Endothelial cell of umbilical vein (primary cell): ENCODE data around the gene FSTL4. TPM values are rescaled to one million over a fixed set of nuclear protein-coding genes. Genes with fewer than 3 reads are reported as not detected.

ENCODE experiments used
- BruUV-seq: library from RNA; stranded (reverse); fragments of 400-500 nt; replicated peaks from 2 replicates; lab custom pipeline; 2021; lab: Mats Ljungman, UMichigan
- CTCF ChIA-PET: fragments of 300-600, 350-600 bp; sonication (Branson Sonifier 250); formaldehyde crosslinking; loops from one replicate; lab custom pipeline; 2021; ENCODE audit warnings: antibody characterized with exemption, inconsistent platforms; lab: Charles Lee
- POLR2A ChIA-PET: fragments of 300-600, 350-600 bp; sonication (Branson Sonifier 250); formaldehyde crosslinking; loops from one replicate; lab custom pipeline; 2021; ENCODE audit warnings: antibody characterized with exemption, inconsistent platforms; lab: Charles Lee
- DNase-seq: peaks from one replicate; pipeline ENCODE4 v3.0.0-alpha.2; 2011; ENCODE audit warnings: low read depth, low spot score
- FAIRE-seq: peaks from 2 replicates; lab custom pipeline; 2011; peaks lifted over from hg19 to GRCh38; lab: Jason Lieb, UNC
- H2AFZ ChIP-seq: 2 replicates; pipeline ENCODE4 v1.6.0; 2012; ENCODE audit warnings: low read depth, low read length, control low read depth, inconsistent platforms
- H3K27ac ChIP-seq: 2 replicates; pipeline ENCODE4 v1.5.1; 2011; ENCODE audit warnings: low read depth, mild to moderate bottlenecking, control low read depth, low read length, moderate library complexity; ENCODE audit not compliant: insufficient read depth
- H3K27me3 ChIP-seq, 2 experiments: 2 replicates each; pipeline versions ENCODE4 v1.6.0 to v1.6.1; 2011; ENCODE audit warnings: low read length in 2 of 2, mixed read lengths in 1 of 2; ENCODE audit not compliant: control insufficient read depth in 2 of 2, insufficient read depth in 2 of 2
- H3K36me3 ChIP-seq, 2 experiments: 2 replicates in 1 of 2; 3 replicates in 1 of 2; pipeline ENCODE4 v1.5.1; 2011; ENCODE audit warnings: low read length in 2 of 2, mild to moderate bottlenecking in 1 of 2, moderate library complexity in 1 of 2; ENCODE audit not compliant: control insufficient read depth in 2 of 2, insufficient read depth in 2 of 2; ENCODE audit errors: extremely low read depth in 1 of 2
- H3K4me1 ChIP-seq: 3 replicates; pipeline ENCODE4 v1.5.1; 2011; ENCODE audit warnings: mild to moderate bottlenecking, low read length; ENCODE audit not compliant: control insufficient read depth, insufficient read depth; ENCODE audit errors: extremely low read depth
- H3K4me2 ChIP-seq: 2 replicates; pipeline ENCODE4 v1.6.1; 2011; ENCODE audit warnings: low read length, control low read depth, mixed read lengths; ENCODE audit not compliant: insufficient read depth
- H3K4me3 ChIP-seq, 3 experiments: fragments of 200-600 bp in 1 of 3; sonication (generic), shearing (Covaris generic) in 1 of 3; replicated peaks in 1 of 3; 2 replicates each; pipeline ENCODE4 v1.5.1; 2011 to 2016; ENCODE audit warnings: control low read depth in 3 of 3, low read length in 3 of 3, mild to moderate bottlenecking in 2 of 3, inconsistent platforms in 1 of 3, low read depth in 1 of 3, moderate library complexity in 1 of 3; ENCODE audit not compliant: insufficient read depth in 1 of 3
- H3K79me2 ChIP-seq: 2 replicates; pipeline ENCODE4 v1.6.0; 2012; ENCODE audit warnings: low read length, inconsistent platforms; ENCODE audit not compliant: control insufficient read depth, insufficient read depth
- H3K9ac ChIP-seq: replicated peaks from 2 replicates; pipeline ENCODE3; 2011; ENCODE audit warnings: low read length, control low read depth; ENCODE audit not compliant: insufficient read depth; ENCODE audit errors: extremely low read depth
- H3K9me1 ChIP-seq: replicated peaks from 3 replicates; pipeline ENCODE4 v1.6.0; 2011; ENCODE audit warnings: mild to moderate bottlenecking, low read length; ENCODE audit not compliant: control insufficient read depth, insufficient read depth; ENCODE audit errors: extremely low read depth
- H3K9me3 ChIP-seq: replicated peaks from 2 replicates; pipeline ENCODE4 v1.5.1; 2012; ENCODE audit warnings: low read length, inconsistent platforms; ENCODE audit not compliant: control insufficient read depth, insufficient read depth
- H4K20me1 ChIP-seq: replicated peaks from 2 replicates; pipeline ENCODE3; 2011; ENCODE audit warnings: mild to moderate bottlenecking, low read length; ENCODE audit not compliant: control insufficient read depth, insufficient read depth; ENCODE audit errors: extremely low read depth
- CTCF ChIP-seq, 2 donors: IDR thresholded peaks; 1 replicate in 1 of 2; 2 replicates in 1 of 2; pipeline ENCODE4 v1.5.1; 2011; ENCODE audit warnings: low read length in 2 of 2, mild to moderate bottlenecking in 2 of 2, moderate library complexity in 2 of 2, control low read depth in 1 of 2, inconsistent platforms in 1 of 2, low read depth in 1 of 2; ENCODE audit not compliant: insufficient read depth in 1 of 2; ENCODE audit errors: extremely low read depth in 1 of 2
- EZH2 ChIP-seq: IDR thresholded peaks from 2 replicates; pipeline ENCODE4 v1.6.1; 2012; ENCODE audit warnings: borderline replicate concordance, low read depth, mild to moderate bottlenecking, moderate library complexity, low read length, inconsistent platforms; ENCODE audit not compliant: severe bottlenecking
- FOS ChIP-seq: IDR thresholded peaks from 2 replicates; pipeline ENCODE4 v1.6.1; 2011; ENCODE audit warnings: mild to moderate bottlenecking, low read length, moderate library complexity, borderline replicate concordance; ENCODE audit not compliant: insufficient read depth
- GATA2 ChIP-seq: IDR thresholded peaks from 2 replicates; pipeline ENCODE4 v1.7.0; 2011; ENCODE audit warnings: low read depth, mild to moderate bottlenecking, moderate library complexity, mixed read lengths, low read length; ENCODE audit not compliant: insufficient read length, insufficient read depth
- JUN ChIP-seq: IDR thresholded peaks from 2 replicates; pipeline ENCODE4 v1.6.1; 2011; ENCODE audit warnings: borderline replicate concordance, low read depth; ENCODE audit not compliant: insufficient read length, insufficient read depth
- MAX ChIP-seq: IDR thresholded peaks from 2 replicates; pipeline ENCODE4 v1.6.1; 2011; ENCODE audit not compliant: insufficient read depth, insufficient read length
- MYC ChIP-seq: IDR thresholded peaks from one replicate; pipeline ENCODE4 v1.6.1; 2011; ENCODE audit warnings: mild to moderate bottlenecking, low read depth, low read length
- POLR2A ChIP-seq: IDR thresholded peaks from 2 replicates; pipeline ENCODE4 v1.6.1; 2012; ENCODE audit warnings: low read depth, mild to moderate bottlenecking, control low read depth, low read length
- POLR2AphosphoS5 ChIP-seq: IDR thresholded peaks from 2 replicates; pipeline ENCODE4 v1.6.1; 2012; ENCODE audit warnings: low read depth, mild to moderate bottlenecking, control low read depth, low read length, moderate library complexity; ENCODE audit not compliant: insufficient read depth
- dilution Hi-C: fragments of 300-500 bp; cut with MboI; formaldehyde crosslinking; loops from one replicate; pipeline ENCODE4 v1.15.0; 2019; ENCODE audit warnings: low sequenced_read_pairs; ENCODE audit not compliant: extremely low pct_ligation_motif_present
- intact Hi-C: fragments of 100-400 bp; cut with micrococcal nuclease; formaldehyde crosslinking; loops from one replicate; pipeline ENCODE4 v1.10.0; 2022
- polyA plus RNA-seq, 4 experiments: library from polyadenylated mRNA; depleted of rRNA in 3 of 4; stranded (reverse) in 3 of 4; unstranded in 1 of 4; fragments of >200 nt; gene quantifications; 2 replicates each; pipeline versions ENCODE4 v1.2.1 to v1.2.3, GENCODE V29; 2011 to 2012; ENCODE audit warnings: missing spikeins in 1 of 4
- total RNA-seq: library from RNA; stranded (reverse); gene quantifications from 2 replicates; pipeline ENCODE4 v1.2.3, GENCODE V29; 2021

FSTL4 gene
- total and polyA plus RNA-seq, 2 donors (not counting 3 experiments of a cell fraction or from before 2014, with no cell fraction given): 0.18 TPM; not detected in 1

- no peak overlapping the region for H3K27ac ChIP-seq
- CTCF ChIA-PET: no interaction called here
- H3K9me3 ChIP-seq: no peaks in the 10 kb centered on the region
- no TSS peak for BruUV-seq
- no peaks in the 10 kb centered on the region for H3K79me2 ChIP-seq
- POLR2A ChIA-PET: no interaction called here
- no peaks in the 10 kb centered on the region for H3K36me3 ChIP-seq
- FAIRE-seq (no peak), DNase-seq (no peak)
- no peaks in the 10 kb centered on the region for H4K20me1 ChIP-seq
- dilution Hi-C loops: no loop called here
- no peak overlapping the region for H3K4me3 ChIP-seq
- H2AFZ ChIP-seq: no peak overlapping the region
- no peaks in the 10 kb centered on the region for H3K9me1 ChIP-seq
- intact Hi-C loops: no loop called here
- no peak for TF ChIP-seq GATA2
- no peak for TF ChIP-seq POLR2AphosphoS5
- no peak for TF ChIP-seq POLR2A
- no peak for TF ChIP-seq EZH2
- TF ChIP-seq JUN: no peak
- TF ChIP-seq MYC: no peak
- no peak for TF ChIP-seq MAX
- no peak for TF ChIP-seq CTCF (IDR thresholded peaks at IDR 0.05; ENCODE audit: extremely low read depth in 1 of 2, insufficient read depth in 1 of 2, low read depth in 1 of 2, low read length in 2 of 2)
- no peak for TF ChIP-seq FOS
- no peak overlapping the region for H3K9ac ChIP-seq
- no peaks in the 10 kb centered on the region for H3K27me3 ChIP-seq
- H3K4me1 ChIP-seq: no peaks in the 10 kb centered on the region
- H3K4me2 ChIP-seq: no peak overlapping the region
These were observed 206.9 kb downstream of the FSTL4 start for GRCh38 chr5:133405275-133406034.
